ENCODE measurements around the gene ADARB2.

GRCh38 chr10:1423676-1424253 is 313.6 kb downstream of the ADARB2 start:
- no peak for TF ChIP-seq L3MBTL2 (conservative IDR thresholded peaks at IDR 0.05)
- TF ChIP-seq FOXM1 (IDR thresholded peaks at IDR 0.05; ENCODE audit: borderline replicate concordance) = no peak
- no peak for TF ChIP-seq FOXK2 (IDR thresholded peaks at IDR 0.05)
- TF ChIP-seq BHLHE40 (IDR thresholded peaks at IDR 0.05; ENCODE audit: borderline replicate concordance) = no peak
- no peak for TF ChIP-seq SUZ12 (IDR thresholded peaks at IDR 0.05)
- no peak for TF ChIP-seq FOXA1 (IDR thresholded peaks at IDR 0.05)
- no peak for TF ChIP-seq ZNF384 (IDR thresholded peaks at IDR 0.05)
- TF ChIP-seq ARNT (IDR thresholded peaks at IDR 0.05) = no peak

Data from HEK293T (cell line).